Measurements from ENCODE around the gene C6orf120.

- TF ChIP-seq, protein P1, sequence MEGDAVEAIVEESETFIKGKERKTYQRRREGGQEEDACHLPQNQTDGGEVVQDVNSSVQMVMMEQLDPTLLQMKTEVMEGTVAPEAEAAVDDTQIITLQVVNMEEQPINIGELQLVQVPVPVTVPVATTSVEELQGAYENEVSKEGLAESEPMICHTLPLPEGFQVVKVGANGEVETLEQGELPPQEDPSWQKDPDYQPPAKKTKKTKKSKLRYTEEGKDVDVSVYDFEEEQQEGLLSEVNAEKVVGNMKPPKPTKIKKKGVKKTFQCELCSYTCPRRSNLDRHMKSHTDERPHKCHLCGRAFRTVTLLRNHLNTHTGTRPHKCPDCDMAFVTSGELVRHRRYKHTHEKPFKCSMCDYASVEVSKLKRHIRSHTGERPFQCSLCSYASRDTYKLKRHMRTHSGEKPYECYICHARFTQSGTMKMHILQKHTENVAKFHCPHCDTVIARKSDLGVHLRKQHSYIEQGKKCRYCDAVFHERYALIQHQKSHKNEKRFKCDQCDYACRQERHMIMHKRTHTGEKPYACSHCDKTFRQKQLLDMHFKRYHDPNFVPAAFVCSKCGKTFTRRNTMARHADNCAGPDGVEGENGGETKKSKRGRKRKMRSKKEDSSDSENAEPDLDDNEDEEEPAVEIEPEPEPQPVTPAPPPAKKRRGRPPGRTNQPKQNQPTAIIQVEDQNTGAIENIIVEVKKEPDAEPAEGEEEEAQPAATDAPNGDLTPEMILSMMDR (IDR thresholded peaks at IDR 0.05), result no peak
- no peak for TF ChIP-seq POLR2A (IDR thresholded peaks at IDR 0.05)
Observed at GRCh38 chr6:169667716-169668115, 34.2 kb upstream of the C6orf120 start.

Data from lower leg skin (tissue), 3 donors.